H1 (cell line): Measurements from ENCODE around the gene STAG1. TPM values are rescaled to one million over a fixed set of nuclear protein-coding genes. Genes with fewer than 3 reads are reported as not detected.

Experiments used
- polyA plus RNA-seq, 7 experiments: library from polyadenylated mRNA; depleted of rRNA in 3 of 7; stranded (reverse) in 5 of 7; unstranded in 2 of 7; fragments of >200 nt in 5 of 7; fragments of 200-250 nt in 2 of 7; gene quantifications; 1 replicate in 5 of 7; 2 replicates in 1 of 7; 4 replicates in 1 of 7; pipeline versions ENCODE4 v1.2.1 to v1.2.3, GENCODE V29; 2011 to 2013; ENCODE audit warnings: missing spikeins in 2 of 7, mixed read lengths in 2 of 7
- total RNA-seq: library from RNA; stranded (reverse); fragmentation: NEBNext Ultra II Directional; extraction: Animal tissue kit (Norgen Biotek cat#: 25700); gene quantifications from 2 replicates; pipeline ENCODE4 v1.2.1, GENCODE V29; 2021
- TF ChIP-seq, protein P1 (sequence below): fragments of 300-600 bp; sonication (generic); IDR thresholded peaks from 2 replicates; pipeline ENCODE4 v1.7.1; 2012; ENCODE audit warnings: low read length, moderate library complexity, mild to moderate bottlenecking, inconsistent platforms; ENCODE audit not compliant: insufficient replicate concordance

STAG1 gene
- total and polyA plus RNA-seq, 2 of the 8 experiments (the other 6 are each of a cell fraction or from before 2014, with no cell fraction given): 4.6 to 23.4 TPM

DNA sequence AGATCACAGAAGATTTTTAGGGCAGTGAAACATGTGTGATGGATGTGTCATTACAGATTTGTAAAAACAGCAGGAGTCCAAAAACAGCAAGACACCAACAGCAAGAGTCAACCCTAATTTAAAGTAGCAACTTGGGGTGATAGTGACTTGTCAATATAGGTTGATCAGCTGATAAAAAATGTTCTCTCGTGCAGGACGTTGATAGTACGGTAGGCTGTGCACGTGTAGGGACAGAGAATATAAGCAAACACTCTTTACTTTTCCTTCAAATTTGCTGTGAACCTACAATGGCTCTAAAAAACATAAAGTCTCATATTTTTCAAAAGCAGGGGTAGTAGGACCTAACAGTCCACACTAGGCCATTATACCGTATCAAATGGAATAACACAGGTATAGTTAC lies 120.8 kb downstream of the STAG1 start (continued):
- TF ChIP-seq, protein P1, sequence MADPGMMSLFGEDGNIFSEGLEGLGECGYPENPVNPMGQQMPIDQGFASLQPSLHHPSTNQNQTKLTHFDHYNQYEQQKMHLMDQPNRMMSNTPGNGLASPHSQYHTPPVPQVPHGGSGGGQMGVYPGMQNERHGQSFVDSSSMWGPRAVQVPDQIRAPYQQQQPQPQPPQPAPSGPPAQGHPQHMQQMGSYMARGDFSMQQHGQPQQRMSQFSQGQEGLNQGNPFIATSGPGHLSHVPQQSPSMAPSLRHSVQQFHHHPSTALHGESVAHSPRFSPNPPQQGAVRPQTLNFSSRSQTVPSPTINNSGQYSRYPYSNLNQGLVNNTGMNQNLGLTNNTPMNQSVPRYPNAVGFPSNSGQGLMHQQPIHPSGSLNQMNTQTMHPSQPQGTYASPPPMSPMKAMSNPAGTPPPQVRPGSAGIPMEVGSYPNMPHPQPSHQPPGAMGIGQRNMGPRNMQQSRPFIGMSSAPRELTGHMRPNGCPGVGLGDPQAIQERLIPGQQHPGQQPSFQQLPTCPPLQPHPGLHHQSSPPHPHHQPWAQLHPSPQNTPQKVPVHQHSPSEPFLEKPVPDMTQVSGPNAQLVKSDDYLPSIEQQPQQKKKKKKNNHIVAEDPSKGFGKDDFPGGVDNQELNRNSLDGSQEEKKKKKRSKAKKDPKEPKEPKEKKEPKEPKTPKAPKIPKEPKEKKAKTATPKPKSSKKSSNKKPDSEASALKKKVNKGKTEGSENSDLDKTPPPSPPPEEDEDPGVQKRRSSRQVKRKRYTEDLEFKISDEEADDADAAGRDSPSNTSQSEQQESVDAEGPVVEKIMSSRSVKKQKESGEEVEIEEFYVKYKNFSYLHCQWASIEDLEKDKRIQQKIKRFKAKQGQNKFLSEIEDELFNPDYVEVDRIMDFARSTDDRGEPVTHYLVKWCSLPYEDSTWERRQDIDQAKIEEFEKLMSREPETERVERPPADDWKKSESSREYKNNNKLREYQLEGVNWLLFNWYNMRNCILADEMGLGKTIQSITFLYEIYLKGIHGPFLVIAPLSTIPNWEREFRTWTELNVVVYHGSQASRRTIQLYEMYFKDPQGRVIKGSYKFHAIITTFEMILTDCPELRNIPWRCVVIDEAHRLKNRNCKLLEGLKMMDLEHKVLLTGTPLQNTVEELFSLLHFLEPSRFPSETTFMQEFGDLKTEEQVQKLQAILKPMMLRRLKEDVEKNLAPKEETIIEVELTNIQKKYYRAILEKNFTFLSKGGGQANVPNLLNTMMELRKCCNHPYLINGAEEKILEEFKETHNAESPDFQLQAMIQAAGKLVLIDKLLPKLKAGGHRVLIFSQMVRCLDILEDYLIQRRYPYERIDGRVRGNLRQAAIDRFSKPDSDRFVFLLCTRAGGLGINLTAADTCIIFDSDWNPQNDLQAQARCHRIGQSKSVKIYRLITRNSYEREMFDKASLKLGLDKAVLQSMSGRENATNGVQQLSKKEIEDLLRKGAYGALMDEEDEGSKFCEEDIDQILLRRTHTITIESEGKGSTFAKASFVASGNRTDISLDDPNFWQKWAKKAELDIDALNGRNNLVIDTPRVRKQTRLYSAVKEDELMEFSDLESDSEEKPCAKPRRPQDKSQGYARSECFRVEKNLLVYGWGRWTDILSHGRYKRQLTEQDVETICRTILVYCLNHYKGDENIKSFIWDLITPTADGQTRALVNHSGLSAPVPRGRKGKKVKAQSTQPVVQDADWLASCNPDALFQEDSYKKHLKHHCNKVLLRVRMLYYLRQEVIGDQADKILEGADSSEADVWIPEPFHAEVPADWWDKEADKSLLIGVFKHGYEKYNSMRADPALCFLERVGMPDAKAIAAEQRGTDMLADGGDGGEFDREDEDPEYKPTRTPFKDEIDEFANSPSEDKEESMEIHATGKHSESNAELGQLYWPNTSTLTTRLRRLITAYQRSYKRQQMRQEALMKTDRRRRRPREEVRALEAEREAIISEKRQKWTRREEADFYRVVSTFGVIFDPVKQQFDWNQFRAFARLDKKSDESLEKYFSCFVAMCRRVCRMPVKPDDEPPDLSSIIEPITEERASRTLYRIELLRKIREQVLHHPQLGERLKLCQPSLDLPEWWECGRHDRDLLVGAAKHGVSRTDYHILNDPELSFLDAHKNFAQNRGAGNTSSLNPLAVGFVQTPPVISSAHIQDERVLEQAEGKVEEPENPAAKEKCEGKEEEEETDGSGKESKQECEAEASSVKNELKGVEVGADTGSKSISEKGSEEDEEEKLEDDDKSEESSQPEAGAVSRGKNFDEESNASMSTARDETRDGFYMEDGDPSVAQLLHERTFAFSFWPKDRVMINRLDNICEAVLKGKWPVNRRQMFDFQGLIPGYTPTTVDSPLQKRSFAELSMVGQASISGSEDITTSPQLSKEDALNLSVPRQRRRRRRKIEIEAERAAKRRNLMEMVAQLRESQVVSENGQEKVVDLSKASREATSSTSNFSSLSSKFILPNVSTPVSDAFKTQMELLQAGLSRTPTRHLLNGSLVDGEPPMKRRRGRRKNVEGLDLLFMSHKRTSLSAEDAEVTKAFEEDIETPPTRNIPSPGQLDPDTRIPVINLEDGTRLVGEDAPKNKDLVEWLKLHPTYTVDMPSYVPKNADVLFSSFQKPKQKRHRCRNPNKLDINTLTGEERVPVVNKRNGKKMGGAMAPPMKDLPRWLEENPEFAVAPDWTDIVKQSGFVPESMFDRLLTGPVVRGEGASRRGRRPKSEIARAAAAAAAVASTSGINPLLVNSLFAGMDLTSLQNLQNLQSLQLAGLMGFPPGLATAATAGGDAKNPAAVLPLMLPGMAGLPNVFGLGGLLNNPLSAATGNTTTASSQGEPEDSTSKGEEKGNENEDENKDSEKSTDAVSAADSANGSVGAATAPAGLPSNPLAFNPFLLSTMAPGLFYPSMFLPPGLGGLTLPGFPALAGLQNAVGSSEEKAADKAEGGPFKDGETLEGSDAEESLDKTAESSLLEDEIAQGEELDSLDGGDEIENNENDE: no peak
